Hematopoietic multipotent progenitor cell treated with erythropoietin and hydrocortisone succinate and interleukin-3 and kit ligand, for 6 days (in vitro differentiated cells): ENCODE results near the gene C1orf116.
A peak's percentile ranks its signal among the peaks of the same experiment; 100 is the strongest.

ENCODE experiments used
- DNase-seq: peaks from one replicate; pipeline ENCODE4 v3.0.0-alpha.2; 2015

Gene C1orf116

DNA sequence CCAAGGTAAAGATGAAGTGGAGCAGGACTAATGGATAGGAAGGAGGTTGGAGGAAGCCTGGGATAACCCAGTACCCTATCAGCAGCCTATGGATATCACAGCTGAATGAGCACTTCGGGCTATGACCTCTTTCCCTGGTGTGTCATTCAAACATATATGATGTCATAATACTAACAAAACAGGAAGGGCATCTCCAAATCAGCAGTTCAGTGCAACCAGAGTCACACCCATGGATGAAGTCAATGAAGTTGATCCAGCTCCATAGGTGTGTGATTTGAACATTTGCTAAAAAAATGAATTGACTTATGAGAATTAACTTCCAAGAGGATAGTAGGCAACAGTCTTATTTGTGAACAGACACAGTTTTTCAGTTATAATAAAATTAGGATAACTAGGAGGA, 1.7 kb upstream of the C1orf116 start:
- no peak for DNase-seq

DNA sequence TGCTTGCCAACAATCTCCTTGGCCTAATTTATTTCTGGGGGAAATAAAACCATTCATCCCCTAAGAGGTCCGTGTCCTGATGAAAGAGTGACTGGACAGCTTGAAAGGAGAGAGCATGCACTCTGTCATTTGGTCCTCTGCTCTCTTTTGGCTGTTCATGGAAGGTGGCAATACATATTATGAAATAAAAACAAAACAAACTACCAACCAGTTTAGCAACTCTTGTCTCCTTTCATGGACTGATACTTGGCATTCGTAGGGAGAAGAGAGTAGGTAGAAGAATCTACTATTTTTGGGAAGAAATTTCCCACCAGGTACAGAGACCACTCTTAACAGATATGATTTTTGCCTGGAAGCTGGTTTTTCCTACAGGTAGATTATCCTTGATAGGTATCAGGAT, 746 bp upstream of the C1orf116 start:
- DNase-seq: no peak

- DNase-seq: no peak
Observed at GRCh38 chr1:207031632-207032264, 808 bp downstream of the C1orf116 start.

DNA sequence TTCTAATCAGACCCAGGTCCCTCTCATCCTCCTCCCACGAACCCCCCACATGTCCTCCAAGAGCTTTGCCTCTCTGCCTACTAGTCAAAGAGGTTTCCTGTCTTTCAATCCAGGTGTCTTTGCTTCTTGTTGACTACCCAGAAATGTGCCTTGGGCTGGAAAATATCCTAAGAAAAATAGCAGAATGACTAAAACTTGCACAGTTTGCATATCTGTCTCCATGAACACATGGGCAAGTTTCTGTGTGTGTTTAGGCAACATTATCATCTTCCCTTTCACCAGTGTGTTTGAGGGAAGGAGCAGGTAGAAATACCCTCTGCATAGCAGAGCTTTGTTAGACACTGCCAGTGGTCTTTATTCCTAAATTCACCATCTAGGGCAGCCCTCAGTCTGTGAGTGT, 1.5 kb downstream of the C1orf116 start:
- no peak for DNase-seq

DNA sequence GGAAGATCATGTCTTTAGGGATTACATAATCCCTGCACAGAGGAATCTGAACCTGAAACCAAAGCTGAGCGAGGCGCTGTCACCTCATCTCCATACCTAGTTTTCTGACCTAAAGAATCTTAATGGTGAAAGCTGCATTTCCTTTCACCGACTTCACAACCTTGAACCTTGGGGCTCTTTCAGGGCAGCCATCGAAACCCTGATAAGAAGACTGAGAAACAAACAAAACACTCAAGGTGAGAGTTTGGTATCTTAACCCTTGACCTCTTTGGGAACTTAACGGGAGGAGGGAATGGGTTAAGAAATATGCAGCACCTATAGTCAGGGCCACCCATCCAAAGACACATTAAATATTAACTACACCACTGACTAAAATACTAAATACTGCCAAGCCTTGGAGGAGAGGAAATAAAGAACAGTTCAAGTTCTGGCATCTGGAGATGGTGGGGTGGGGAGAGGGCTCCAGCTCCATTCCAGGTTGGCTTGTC, 2.0 kb downstream of the C1orf116 start:
- DNase-seq: no peak

GRCh38 chr1:207029701-207030521, 2.6 kb downstream of the C1orf116 start:
- DNase-seq: no peak

GRCh38 chr1:207028884-207029650, 3.5 kb downstream of the C1orf116 start:
- DNase-seq: no peak

DNA sequence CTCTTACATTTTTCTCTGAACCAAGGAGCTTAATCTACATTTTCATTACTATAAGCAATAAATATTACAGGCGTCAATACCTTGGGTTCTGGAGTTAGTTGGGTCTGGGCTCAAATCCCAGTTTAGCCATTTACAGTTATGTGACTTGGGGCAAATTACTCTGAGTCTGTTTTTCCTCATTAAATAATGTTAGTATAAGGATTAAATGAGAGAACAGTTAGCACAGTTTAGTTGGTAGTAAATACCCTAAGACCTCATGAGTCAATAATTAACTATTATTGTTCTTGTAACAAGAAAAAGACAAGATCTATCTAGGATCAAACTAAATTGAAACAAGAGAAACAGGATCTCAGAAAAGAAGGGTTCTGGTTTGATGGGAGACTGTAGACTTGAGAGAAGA, 4.6 kb downstream of the C1orf116 start:
- no peak for DNase-seq

DNA sequence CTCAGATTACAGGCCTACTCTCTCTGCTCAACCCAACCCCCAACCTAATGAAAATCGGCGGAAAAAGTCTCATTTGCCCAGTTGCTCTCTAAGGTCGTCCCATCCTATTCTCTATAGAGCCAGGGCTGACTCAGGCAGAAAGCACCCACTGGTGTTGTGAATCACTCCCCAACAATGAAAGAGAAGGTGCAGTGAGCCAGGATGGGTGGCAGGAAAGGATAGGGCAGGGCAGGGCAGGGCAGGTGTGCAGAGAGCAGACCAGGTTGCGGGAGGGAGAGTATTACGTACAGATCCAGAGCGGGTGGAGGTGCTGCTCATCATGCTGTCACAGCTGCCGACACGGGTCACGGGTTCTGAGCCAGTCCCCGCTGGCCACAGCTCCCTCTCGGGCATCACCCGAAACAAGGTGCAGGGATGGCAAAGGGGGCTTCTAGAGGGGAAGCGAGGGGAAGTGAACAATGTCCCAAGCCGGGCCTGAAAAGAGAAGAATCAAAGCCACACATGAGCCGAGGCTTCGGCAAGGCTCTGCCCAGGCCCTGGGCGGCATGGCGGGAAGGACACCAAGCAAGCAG, 5.3 kb downstream of the C1orf116 start:
- no peak for DNase-seq

DNA sequence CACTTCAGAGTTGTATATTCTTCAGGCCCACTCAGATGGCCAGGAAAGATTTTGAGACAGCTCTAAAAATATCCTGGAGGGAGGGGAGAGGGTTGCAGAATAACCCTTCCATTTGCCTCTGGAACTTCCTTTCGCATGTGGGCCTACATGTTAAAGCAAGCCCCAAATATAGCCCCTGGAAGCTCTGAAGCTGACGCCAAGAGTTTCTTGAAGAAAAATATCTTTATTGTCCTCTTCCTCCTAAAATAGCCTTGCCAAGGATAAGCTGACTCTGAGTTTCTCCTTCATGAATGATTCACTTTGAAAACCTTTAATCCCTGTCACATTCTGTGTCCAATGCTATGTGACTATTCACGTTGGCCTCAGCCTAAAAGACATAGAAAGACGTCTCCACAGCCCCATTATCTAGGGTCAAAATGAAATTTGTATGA, 6.4 kb downstream of the C1orf116 start:
- no peak for DNase-seq

DNA sequence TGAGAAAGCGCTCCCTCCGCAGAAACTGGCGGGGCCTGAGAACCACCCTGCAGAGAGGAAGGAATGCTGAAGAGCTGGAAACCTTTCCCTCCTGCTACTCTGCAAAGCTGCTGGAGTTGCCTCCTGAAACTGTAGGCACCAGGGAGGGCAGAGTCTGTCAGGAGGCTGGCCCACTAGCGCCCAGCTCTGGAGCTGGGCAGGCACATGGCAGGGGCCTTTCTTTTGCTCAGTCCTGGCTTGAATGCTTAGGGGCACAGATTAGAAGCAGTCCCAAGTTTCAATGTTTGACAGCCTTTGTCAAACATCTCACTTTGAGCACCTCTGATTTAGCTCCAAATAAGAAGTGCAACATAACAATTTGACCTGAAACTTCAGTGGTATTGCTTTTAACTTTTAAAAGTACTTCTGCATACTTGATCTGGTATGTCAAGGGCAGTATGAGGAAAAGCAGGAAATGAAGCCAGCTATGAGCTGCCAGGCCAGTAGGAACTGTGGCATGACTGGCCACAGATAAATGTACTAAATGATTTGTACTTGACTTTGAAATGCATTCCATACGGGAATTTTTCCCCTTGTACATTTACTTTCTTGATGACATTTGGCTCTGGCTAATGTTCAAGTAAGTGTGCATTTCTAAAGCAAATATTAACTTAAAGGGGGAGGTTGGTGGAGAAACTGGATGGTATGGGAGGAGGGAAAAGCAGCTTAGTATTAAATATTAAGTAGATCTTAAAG, 7.2 kb downstream of the C1orf116 start:
- DNase-seq: no peak

GRCh38 chr1:207024202-207025145, 8.1 kb downstream of the C1orf116 start:
- peak; percentile 99 for DNase-seq

- DNase-seq: no peak
Observed at GRCh38 chr1:207022996-207023679, 9.4 kb downstream of the C1orf116 start.

- DNase-seq: no peak
Observed at GRCh38 chr1:207021876-207022596, 10.5 kb downstream of the C1orf116 start.

DNA sequence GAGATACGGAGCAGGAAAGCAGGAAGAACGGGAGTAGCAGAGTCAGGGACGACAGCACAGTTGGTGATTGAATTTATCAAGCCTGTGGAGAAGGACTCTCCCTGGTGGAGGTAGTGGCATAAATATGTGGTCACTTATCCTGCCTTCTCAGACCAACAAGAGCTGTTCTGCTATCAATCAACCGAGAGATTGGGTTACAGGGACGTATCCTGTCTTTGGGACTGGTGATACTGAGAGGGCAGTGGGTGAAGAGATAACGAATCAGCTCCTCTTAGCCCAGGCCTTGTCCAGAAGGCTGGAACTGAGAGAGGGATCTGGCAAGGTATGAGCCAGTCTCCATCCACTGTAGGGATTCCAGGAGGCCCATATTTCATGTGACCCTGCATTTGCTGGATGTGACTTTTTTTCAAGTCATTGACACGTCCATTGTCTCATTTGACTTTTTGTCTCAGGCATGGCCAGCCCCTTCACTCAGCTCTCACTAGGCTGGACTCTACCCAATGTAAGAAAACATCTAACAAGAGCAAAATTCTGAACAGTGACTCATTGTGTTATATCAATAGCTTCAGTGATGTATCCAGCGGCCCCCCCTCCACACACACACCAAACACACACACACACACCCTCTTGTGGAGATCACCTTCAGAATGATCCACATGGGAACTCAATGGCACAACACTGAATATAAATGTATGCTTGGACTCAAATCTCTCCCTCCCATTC, 11.3 kb downstream of the C1orf116 start:
- DNase-seq: peak; percentile 92

GRCh38 chr1:207020709-207021107, 11.8 kb downstream of the C1orf116 start:
- DNase-seq: no peak

- peak; percentile 46 for DNase-seq
Observed at GRCh38 chr1:207020065-207020708, 12.4 kb downstream of the C1orf116 start.

- DNase-seq: no peak
Observed at GRCh38 chr1:207019661-207020060, 12.9 kb downstream of the C1orf116 start.

DNA sequence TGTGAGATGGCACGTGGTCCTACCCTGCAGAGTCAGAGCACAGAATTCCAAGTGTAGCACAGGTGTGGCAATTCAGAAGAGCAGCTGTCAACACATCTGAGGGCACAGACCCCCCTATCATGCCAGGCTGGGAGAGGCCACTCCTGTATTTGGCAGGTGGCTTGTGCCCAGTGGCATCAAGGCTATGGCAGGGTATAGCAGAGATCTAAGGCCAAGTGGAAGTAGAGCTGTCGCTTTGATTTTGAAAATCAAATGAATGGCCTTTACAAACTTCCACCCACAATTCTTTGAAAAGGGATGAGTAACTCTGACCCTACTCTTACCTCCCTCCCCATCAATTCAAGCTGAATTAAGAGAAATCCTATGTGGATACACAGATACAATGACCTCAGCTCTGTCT, 13.4 kb downstream of the C1orf116 start:
- DNase-seq: no peak
